GM19023 (cell line): ENCODE data around the gene PDILT.

Experiments used
- ATAC-seq: cut with Tn5 transposase; IDR thresholded peaks from one replicate; pipeline ENCODE4 v1.9.1; 2021; ENCODE audit warnings: mild to moderate bottlenecking, moderate library complexity; ENCODE audit not compliant: unreplicated experiment

The PDILT gene

DNA sequence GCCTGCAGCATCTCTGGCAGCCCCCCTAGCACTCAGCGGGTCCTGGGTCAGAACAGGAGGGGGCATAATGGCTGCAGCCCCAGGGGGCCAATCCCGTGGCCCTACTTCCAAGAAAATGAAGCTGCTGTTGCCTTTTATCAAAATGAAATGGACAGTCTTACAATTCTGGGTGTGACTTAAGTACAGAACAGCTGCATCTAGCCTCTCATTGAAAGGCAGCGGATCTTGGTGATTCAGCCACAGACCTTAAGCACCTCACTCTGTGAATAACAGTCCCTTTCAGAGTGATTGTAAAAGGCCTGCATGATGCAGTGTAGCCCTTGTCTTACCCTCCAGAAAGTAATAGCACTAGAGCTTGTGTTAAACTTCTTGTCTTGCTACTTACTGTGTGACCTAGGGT is 40.5 kb downstream of the PDILT start:
- ATAC-seq = no peak

DNA sequence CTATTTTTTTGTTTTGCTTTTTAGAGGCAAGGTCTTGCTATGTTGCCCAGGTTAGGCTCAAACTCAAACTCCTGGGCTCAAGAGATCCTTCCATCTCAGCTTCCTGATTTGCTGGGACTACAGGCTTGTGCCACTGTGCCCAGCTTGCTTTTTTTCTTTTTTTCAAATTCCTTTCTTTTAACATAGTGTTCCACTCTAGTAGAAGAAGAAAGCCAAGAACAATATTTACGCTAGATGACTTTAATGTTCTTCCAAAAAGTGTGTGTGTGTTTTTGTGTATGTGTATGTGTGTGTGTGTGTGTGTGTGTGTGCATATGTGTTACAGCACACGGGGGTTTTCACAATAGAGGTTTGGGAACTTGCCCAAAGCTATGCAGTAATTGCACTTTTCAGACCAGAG is 41.3 kb downstream of the PDILT start:
- ATAC-seq = no peak

DNA sequence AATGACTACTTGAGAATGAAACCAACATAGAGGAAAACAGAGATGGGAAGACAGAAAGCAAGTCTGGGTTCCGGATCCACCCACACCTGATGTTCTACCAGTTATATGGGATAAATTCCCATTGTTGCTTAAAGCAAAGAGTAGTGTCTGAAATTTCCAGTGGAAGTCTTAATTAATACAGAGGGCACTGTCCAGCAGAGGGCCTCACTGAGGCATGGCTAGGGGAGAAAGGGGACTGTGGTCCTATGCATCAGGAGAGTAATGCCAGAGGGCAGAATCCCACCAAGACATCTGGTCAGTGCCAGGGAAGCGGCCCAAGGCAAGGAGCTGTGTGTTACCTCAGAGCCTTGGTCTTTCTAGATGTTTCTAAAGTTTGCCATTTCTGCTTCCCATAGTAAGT is 44.5 kb downstream of the PDILT start:
- no peak for ATAC-seq

DNA sequence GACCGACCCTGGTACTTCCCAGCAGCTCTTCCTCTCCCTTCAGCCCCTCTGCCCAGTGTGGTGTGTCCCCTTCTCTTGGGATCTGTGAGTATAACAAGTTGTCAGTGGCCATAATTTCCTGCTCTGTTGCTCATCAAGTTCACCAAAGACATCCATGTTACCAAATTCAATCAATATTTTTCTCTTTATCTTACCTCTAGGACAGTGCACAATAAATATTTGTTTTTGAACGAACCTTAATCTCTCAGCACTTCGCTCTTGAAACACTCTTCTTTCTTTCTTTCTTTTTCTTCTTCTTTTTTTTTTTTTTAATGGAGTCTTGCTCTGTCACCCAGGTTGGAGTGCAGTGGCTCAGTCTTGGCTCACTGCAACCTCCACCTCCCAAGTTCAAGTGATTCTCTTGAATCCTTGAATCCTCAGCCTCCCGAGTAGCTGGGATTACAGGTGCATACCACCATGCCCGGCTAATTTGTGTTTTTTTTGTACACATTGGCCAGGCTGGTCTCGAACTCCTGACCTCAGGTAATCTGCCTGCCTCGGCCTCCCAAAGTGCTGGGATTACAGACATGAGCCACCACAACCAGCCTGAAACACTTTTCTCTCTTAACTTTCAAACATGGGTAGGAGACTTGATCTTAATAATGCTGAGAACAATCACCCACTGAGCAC is 49.3 kb downstream of the PDILT start:
- ATAC-seq = no peak

DNA sequence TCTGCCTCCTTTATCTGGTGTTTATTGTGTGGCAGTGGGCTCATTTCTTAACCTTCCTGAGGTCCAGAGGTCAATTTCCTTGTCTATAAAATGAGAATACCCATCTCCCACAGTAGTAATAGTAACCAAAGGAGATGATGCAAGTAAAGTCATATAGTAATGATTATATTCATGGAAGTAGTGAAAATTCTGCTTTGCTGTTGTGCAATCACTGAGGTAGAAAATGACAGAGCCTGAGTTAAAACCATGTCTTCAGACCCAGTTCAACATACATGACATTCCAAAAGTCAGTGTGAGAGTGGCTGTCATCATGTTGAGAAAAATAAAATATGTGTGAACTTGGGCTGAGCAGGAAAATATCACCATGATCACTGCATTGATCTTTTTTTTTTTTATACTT is 51.2 kb downstream of the PDILT start:
- no peak for ATAC-seq

DNA sequence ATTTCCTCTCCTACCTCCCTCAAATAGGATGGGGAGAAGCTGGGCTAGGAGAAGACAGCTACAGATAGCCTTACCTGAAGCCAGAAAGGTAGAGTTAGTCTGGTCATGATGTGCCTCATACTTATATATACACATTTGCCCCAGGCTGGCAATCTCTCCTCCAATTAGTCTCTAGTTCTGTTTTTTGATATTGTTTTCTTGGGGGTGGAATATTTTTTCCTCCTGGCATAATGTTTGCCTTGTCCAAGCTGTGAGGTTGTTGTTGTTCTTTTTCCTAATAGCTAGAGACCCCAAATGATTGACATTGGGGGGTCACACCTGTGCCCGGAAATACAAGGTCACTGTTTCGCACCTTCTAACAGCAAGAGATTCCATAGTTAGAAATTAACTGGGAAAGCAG is 51.9 kb downstream of the PDILT start, which contains the start of gene UMOD:
Gene UMOD (minus strand): TSS at position 101 of the 400 bp plus-strand sequence. CDS start 1,978 bp downstream, outside the sequence.
- ATAC-seq = no peak

DNA sequence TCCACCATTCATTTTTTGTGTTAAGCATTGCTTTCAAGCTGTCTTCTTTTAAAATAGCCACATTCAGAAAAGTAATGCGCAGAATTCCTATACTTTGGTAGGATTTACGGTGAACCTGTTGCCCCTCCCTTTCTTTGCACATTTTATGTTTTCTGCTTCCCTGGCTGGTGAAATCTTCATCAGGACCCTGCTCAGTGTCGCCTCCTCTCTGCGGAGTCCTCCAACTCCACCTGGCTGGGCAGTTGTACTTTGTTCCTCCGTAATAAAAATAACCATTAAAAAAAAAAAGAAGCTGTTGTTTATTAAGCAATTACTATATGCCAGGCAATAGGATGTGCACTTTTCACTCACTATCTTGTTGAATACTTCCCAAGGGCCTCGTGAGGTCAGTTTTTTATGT is 54.9 kb downstream of the PDILT start:
- ATAC-seq = no peak

DNA sequence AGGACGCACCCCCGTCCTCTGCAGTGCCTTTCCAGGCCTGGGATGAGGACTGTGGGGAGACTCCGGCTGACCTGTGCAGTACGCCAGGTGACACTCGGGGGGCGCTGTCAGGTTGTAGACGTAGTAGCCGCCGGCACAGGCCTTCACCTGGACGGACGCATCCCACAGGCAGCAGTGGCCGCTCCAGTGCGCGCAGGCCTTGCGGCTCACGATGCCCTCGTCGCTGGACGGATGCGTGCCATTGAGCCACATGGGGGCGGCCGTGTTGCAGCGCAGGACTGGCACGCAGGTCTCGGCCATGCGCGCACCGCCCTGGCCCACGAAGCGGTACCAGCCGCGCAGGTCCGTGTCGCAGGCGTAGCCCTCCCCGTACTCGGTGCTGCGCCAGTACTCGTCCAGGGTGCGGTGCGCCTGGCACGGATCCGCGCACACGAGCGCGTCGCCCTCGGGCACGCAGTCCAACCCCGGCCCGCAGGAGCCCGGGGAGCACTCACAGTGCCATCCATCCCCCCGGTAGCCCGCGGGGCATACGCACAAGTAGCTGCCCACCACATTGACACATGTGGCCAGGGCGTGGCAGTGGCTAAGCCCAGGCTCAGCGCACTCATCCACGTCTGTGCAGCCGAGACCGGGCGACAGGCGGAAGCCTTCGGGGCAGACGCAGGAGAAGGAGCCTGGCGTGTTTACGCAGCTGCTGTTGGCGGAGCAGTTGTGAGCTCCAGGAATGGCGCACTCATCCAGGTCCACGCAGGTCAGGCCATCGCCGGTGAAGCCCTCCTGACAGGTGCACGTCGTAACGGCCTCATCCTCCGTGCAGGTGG is 56.0 kb downstream of the PDILT start:
- no peak for ATAC-seq

DNA sequence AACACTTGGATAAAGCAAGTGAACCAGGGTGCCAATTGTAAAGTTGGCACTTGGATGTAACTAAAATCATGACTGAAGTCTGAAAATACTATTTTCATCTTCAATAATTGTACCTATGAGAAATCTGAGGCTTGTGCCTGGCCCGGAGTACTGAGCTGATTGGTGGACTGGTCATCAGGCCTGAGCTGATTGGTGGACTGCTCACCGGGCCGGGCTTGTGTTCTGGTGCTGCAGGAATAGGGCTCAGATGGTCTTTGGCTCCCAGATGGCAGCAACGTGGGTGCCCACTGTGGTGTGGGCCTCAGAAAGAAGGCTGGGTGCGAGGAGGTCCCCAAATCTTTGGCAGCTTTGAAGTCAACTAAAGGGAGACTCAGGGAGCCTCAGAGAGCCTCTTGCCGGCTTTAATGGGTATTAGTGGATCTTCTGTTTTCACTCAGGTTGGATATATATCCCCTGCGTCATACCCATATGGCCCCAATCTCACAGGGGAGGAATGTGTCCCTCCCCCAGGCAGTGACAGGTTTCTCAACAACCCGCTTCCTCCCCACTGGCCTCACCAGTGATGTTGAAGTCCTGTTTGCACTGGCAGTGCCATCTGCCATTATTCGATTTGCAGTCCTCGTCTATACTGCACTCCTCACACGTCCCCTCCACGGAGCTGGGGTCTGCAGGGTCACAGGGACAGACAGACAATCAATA is 56.7 kb downstream of the PDILT start:
- no peak for ATAC-seq

DNA sequence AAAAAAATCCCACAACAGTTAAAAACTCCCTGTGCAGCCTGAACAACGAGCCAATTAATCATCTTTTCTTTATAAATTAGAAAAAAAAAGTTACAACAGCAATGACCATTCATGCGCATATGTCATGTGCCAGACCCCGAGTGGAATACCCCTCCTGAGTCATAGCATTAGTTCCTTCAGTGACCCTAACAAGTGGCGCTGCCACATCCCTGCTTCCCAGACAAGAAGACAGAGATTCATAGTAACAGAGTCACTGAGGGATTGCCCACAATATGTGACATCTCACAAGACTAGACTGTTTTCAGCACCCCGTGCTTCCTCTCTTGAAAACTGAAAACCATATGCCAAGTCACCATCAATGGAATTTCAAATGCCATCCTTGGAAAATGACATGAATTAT is 59.9 kb downstream of the PDILT start:
- no peak for ATAC-seq

DNA sequence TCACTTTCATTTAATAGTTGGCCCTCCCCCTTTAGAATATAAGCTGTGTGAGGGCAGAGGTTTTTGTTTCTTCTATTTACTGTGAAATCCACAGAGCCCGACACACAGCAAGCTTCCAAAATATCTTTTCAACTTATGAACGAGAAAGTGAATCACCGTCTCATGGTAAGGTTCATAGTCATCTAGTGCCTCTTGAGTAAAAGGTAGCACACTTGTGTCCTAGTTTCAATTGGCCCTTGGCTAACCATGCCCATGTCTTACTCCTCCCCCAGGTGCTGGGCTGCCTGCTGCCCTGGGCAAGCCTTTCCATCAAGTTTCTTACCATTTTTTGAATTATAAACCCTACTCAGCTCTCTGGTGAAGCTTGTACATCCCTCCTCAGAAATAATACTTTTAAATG is 64.8 kb downstream of the PDILT start:
- ATAC-seq = no peak

DNA sequence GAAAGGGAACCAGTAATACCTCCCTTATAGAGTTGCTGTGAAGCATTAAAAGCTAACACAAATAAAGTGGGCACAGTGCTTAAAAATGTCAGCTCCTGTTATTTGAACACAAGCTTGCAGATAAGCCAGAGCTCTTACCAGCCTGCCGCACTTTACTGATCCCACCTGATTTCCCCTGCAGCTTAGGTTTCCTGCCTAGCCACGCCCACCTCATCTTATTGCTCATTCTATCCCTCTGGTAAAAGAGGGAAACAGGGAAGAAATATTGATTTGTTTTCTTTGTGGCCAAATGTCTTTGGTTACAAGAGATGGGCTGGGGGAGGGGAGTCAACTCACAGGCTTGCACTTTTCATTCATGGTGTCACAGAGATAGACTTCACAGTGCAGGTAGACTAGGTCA is 67.6 kb downstream of the PDILT start:
- no peak for ATAC-seq

DNA sequence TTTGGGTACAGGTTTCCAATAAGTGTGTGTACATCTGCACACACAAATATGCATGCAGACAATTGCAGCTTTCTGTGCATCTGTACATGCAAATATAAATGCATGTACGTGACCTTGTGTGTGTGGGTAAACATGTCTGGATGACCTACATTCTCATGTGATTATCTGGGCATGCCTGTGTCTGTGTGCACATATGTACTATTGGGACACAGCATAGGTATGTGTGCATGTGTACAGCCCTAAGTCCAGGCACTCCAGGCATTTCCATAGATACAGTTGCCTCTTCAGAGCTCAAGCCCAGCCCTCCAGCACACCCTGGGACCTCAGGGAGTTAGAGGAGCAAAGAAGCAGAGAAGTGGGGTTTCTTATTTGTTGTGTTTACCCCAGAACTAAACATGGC is 70.1 kb downstream of the PDILT start:
- ATAC-seq = no peak

DNA sequence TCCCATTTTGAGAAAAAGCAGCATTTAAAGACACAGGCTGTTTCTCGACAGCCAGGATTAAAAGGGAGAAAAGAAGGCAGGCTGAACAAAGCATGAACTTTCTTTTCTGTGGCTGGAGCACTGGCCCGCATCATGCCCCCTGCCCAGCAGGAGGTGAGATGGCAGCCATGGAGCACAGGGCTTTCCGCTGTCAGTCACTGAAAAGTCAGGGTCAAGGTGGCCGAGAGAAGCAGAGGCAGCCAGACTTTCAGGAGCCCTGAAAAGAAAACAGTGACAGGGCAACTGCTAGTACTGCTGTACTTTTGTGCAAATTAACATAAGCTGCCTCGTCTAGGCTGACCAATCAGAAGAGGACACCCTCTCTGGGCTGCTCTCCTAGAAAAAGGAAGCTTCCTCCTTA is 71.4 kb downstream of the PDILT start:
- ATAC-seq = no peak

DNA sequence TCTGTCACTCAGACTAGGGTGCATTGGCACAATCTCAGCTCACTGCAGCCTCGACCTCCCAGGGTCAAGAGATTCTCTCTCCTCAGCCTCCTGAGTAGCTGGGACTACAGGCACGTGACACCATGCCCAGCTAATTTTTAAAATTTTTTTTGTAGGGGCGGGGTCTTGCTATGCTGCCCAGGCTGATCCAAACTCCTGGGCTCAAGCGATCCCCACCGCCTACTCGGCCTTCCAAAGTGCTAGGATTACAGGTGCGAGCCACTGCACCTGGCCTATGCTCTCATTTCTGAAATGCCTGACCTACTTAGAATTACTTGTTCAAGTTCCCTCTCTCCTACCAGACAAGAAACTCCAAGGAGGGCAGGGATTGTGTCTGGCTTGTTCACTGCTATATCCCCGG is 72.1 kb downstream of the PDILT start:
- no peak for ATAC-seq

DNA sequence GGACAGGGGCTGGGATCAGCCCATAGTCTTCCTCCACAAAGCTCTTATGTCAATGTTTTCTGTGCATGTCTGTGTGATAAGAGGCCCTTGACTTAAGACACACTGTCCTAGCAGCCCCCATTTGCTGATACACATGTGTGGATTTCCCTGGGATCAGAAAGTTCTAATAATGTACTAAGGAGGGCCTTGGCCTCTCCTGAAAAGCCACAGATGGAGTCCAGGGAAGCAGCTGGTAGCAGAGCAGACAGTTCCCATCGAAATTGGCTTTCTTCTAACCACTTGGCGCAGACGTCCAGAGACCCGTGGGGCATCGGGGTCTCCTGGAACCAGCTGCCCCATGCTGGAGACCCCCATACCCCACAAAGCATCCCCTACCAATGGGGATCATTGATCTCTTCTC is 72.9 kb downstream of the PDILT start:
- no peak for ATAC-seq

DNA sequence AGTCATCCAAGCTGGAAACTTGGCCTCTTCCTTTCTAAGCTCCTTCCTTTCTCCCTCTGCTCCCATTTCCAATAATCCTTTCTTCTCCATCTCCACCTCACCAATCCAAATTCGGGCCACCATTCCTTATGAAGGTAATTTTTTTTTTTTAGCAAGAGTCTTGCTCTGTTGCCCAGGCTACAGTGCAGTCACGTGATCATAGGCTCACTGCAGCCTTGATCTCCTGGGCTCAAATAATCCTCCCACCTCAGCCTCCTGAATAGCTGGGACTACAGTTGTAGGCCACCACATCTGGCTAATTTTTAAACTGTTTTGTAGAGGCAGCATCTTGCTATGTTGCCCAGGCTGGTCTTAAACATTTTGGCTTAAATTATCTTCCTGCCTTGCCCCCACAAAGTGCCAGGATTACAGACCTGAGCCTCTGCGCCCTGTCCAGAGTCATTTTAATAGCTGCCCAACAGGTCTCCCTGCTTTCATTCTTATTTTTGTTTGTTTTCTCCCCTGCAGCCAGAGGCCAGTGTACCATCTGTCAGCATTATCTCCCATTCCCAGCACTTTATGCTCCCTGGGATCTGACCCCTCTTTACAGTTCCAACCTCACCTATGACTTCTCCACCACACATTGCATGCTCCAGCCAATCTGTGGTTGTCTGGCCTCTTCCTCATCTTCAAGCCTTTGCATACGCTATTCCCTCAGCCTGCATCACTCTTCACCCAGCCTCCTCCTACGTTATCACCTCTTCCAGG is 75.0 kb downstream of the PDILT start:
- no peak for ATAC-seq

DNA sequence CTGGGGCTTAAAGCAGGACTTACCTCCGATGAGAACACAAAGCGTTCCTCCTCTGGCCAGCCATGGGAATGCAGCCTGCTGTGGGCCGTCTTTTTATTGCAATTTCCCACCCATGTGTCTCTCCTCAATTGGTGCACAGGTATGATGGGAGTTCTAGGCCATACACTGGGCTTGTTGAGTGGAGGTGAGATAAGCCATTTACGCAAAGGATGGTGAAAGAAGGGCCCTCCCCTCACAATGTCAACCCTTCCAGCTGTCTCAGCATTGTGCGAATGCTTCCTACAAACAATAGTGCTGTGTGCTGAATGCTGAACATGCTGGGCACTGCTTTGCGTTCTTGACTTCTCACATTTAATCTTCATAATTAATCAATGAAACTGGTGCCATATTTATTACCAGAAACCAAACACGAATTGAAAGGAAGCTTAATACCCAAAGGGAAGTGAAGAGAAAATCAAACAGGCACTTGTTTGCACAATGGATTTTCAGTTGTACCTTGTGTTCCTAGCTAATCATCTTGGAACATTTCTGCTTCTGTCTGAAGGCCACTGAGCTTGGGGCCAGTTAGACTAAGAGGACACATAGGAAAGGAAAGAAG is 77.0 kb downstream of the PDILT start, which contains the start of gene GP2:
Gene GP2 (minus strand): TSS at position 70 of the 598 bp plus-strand sequence. CDS start 1,082 bp downstream, outside the sequence.
- ATAC-seq = no peak

DNA sequence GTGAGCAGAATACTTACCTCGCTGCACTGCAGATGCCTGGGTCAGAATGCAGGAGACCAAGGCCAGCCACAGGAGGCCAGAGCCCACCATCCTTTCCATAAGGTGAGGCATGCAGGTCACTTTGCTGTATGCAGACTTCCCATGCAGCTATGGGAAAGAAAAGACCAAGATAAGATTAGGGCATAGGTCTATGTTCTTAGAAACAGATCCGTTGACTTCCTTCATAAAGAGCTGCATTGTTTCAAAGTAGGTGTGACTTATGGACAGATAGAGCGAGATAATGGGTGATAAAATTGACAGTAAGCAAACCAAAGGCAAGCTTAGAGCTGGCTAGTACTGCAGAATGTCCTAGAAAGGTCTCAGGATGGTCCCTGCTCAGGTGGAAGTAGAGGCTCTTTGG is 78.2 kb downstream of the PDILT start:
- no peak for ATAC-seq

DNA sequence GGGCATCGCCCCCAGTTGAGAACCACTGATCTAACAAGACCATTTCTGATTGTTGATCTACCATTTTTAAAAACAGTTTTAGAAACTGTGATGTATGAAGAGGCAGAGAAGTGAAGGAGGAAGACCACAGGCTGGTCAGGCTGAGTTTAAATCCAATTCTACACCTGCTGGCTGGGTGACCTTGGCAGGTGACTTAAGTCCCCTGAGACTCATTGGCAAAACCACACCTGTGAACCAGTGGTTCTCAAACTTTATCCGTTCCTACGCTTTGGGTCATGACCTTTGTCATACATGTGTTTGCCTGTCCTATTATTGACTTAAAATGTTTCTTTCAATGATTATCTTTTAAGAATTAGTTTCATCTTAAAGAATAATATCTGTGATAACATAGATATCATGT is 79.5 kb downstream of the PDILT start:
- ATAC-seq = no peak
